Neural cell (in vitro differentiated cells): ENCODE measurements around the gene LEP.

Source experiments
- CTCF ChIP-seq: fragments of 450-650 bp; IDR thresholded peaks from 2 replicates; pipeline ENCODE4 v1.5.1; 2014; ENCODE audit warnings: antibody characterized with exemption, mild to moderate bottlenecking, moderate library complexity; ENCODE audit not compliant: poor library complexity, severe bottlenecking
- EZH2 ChIP-seq: fragments of 200-600, 300-800 bp; shearing (Covaris generic), sonication (generic); IDR thresholded peaks from 2 replicates; pipeline ENCODE4 v1.6.1; 2014; ENCODE audit warnings: antibody characterized with exemption, low read length, borderline replicate concordance, mild to moderate bottlenecking; ENCODE audit not compliant: insufficient read depth, poor library complexity, severe bottlenecking
- POLR2AphosphoS5 ChIP-seq: IDR thresholded peaks from 2 replicates; pipeline ENCODE4 v1.6.1; 2012
- REST ChIP-seq: IDR thresholded peaks from 2 replicates; pipeline ENCODE4 v1.6.1; 2012; ENCODE audit warnings: borderline replicate concordance
- SMC3 ChIP-seq: fragments of 450-650 bp; conservative IDR thresholded peaks from 2 replicates; pipeline ENCODE4 v1.6.1; 2014; ENCODE audit warnings: antibody characterized with exemption, mild to moderate bottlenecking, moderate library complexity; ENCODE audit not compliant: poor library complexity
- TAF1 ChIP-seq: IDR thresholded peaks from 2 replicates; pipeline ENCODE4 v1.6.1; 2012; ENCODE audit warnings: low read depth

GRCh38 chr7:128231677-128232076 lies 9.4 kb upstream of the LEP start:
- TF ChIP-seq POLR2AphosphoS5 (no peak), CTCF (no peak), TAF1 (no peak), EZH2 (no peak), REST (no peak), SMC3 (no peak)
